Endothelial cell of hepatic sinusoid (primary cell): Measurements from ENCODE around the gene SLC7A1.

Experiments used
- in situ Hi-C: cut with HindIII; loops from 2 replicates; pipeline ENCODE4 v1.10.0; 2017; ENCODE audit warnings: low sequenced_read_pairs

The SLC7A1 gene

GRCh38 chr13:29464105-29464679 lies 131.3 kb downstream of the SLC7A1 start:
- in situ Hi-C loops, result loop anchor here (25.0 kb wide), 1 partner anchor 248 kb away; no protein-coding TSS in a partner anchor

- in situ Hi-C loops, result loop anchor here (25.0 kb wide), 1 partner anchor 252 kb away; no protein-coding TSS in a partner anchor
Measured at GRCh38 chr13:29459813-29460355, 135.6 kb downstream of the SLC7A1 start.
